ENCODE data around the gene PCDHA2. TPM values are rescaled to one million over a fixed set of nuclear protein-coding genes. Genes with fewer than 3 reads are reported as not detected.
"Not testable (repeated sequence)": the region's sequence is repeated elsewhere in the genome, so short reads cannot be mapped to it uniquely, and the experiment has no call there.

PCDHA2 gene
- polyA plus RNA-seq, 3 donors, result 0.03 to 0.09 TPM; not detected in 1

DNA sequence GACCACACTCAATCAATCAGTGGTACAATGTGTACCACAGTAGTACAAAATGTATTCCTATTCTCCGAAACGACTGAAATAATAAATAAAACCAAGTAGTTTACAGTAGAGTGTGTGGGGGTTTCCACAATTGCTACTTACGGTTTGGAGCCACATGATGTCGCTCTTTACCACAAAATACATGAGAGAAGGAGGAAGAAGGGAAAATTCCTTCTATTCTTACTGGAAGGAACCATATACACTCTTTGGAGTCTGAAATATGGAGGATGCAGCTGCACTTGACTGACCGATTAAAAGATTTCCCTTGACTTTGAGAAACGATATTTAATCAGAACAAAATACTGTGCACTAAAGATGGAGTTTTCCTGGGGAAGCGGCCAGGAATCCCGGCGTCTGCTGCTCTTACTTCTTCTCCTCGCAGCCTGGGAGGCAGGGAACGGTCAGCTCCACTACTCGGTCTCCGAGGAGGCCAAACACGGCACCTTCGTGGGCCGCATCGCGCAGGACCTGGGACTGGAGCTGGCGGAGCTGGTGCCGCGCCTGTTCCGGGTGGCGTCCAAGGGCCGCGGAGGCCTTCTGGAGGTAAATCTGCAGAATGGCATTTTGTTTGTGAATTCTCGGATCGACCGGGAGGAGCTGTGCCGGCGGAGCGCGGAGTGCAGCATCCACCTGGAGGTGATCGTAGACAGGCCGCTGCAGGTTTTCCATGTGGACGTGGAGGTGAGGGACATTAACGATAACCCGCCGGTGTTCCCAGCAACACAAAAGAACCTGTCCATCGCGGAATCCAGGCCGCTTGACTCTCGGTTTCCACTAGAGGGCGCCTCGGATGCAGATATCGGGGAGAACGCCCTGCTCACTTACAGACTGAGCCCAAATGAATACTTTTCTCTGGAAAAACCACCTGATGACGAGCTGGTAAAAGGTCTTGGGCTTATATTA lies 12.5 kb downstream of the PCDHA2 start, which contains the start of gene PCDHA4:
TSS of gene PCDHA4 (plus strand) at position 235 of the 942 bp plus-strand sequence.
- H3K27ac ChIP-seq (ENCODE audit: low read depth, low read length), result no peak within 1 kb of the TSS
- WGBS, 3 donors, result 12 to 19% (median 16%) methylated on average over 33 to 37 of the region's 47 CpGs

- not testable (repeated sequence) for H3K27ac ChIP-seq (ENCODE audit: low read depth, low read length)
- 58 to 59% (median 58%) methylated on average over 62 of the region's 62 CpGs for WGBS, 3 donors
Observed at GRCh38 chr5:140808241-140808888, 13.7 kb downstream of the PCDHA2 start.

DNA sequence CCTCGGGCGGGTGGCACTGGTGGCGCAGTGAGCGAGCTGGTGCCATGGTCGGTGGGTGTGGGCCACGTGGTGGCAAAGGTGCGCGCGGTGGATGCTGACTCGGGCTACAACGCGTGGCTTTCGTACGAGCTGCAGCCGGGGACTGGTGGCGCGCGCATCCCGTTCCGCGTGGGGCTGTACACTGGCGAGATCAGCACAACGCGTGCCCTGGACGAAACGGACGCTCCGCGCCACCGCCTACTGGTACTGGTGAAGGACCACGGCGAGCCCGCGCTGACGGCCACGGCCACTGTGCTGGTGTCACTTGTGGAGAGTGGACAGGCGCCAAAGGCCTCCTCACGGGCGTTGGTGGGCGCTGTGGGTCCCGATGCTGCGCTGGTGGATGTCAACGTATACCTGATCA lies 14.2 kb downstream of the PCDHA2 start:
- H3K27ac ChIP-seq (ENCODE audit: low read depth, low read length), result no peak overlapping the region
- 63 to 68% (median 66%) methylated on average over 42 to 43 of the region's 43 CpGs for WGBS, 3 donors

DNA sequence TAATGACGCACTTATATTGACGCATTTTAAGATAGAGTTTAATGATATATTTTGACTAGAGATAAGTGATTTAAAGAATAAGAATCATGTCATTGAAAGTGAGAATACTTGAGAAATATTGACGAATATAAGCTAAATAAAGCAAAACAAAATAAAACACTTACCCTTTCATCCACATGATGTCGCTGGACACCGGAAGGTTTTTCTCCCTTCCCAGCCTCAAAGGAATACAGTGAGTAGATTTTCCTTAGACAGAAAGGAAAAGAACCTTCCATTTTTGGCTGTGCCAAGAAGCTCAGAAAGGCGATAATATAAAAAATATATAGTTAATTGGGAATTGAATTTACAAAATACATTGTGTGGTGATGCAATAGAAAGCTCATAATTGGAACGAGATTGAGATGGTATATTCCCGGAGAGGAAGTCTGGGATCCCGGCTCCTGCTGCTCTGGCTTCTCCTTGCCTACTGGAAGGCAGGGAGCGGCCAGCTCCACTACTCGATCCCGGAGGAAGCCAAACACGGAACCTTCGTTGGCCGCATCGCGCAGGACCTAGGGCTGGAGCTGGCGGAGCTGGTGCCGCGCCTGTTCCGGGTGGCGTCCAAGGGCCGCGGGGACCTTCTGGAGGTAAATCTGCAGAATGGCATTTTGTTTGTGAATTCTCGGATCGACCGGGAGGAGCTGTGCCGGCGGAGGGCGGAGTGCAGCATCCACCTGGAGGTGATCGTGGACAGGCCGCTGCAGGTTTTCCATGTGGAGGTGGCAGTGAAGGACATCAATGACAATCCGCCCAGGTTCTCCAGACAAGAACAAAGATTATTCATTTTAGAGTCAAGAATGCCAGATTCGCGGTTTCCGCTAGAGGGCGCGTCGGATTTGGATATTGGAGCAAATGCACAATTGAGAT lies 27.0 kb downstream of the PCDHA2 start, which contains the start of gene PCDHA5:
TSS of gene PCDHA5 (plus strand) at position 239 of the 906 bp plus-strand sequence.
- 24 to 26% (median 26%) methylated on average over 39 of the region's 39 CpGs for WGBS, 3 donors
- H3K27ac ChIP-seq (ENCODE audit: low read depth, low read length), result no peak within 1 kb of the TSS

DNA sequence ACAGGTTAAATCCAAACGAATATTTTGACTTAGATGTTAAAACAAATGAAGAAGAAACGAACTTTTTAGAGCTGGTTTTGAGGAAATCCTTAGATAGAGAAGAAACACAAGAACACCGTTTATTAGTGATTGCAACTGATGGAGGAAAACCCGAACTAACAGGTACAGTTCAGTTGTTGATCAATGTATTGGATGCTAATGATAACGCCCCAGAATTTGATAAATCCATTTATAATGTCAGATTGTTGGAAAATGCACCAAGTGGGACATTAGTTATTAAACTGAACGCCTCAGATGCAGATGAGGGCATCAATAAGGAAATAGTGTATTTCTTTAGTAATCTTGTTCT lies 27.6 kb downstream of the PCDHA2 start:
- WGBS, 3 donors, result 23 to 29% (median 26%) methylated on average over 6 of the region's 6 CpGs
- no peak overlapping the region for H3K27ac ChIP-seq (ENCODE audit: low read depth, low read length)

- H3K27ac ChIP-seq (ENCODE audit: low read depth, low read length), result not testable (repeated sequence)
- 48 to 53% (median 48%) methylated on average over 40 to 48 of the region's 48 CpGs for WGBS, 3 donors
Observed at GRCh38 chr5:140822969-140823368, 28.3 kb downstream of the PCDHA2 start.

DNA sequence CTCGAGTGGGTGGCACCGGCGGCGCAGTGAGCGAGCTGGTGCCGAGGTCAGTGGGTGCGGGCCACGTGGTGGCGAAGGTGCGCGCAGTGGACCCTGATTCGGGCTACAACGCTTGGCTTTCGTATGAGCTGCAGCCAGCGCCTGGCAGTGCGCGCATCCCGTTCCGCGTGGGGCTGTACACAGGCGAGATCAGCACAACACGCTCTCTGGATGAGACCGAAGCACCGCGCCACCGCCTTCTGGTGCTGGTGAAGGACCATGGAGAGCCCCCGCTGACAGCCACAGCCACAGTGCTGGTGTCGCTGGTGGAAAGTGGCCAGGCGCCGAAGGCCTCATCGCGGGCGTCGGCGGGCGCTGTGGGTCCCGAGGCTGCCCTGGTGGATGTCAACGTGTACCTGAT lies 28.8 kb downstream of the PCDHA2 start:
- no peak overlapping the region for H3K27ac ChIP-seq (ENCODE audit: low read depth, low read length)
- WGBS, 3 donors, result 49 to 54% (median 53%) methylated on average over 38 of the region's 38 CpGs

- no peak within 1 kb of the TSS for H3K27ac ChIP-seq (ENCODE audit: low read depth, low read length)
- WGBS, 3 donors, result 14 to 16% (median 16%) methylated on average over 27 of the region's 27 CpGs
Observed at GRCh38 chr5:140827704-140828361, 33.2 kb downstream of the PCDHA2 start, which contains the start of gene PCDHA6. PCDHA6 (plus strand) TSS chr5:140827960; CDS start chr5:140828092, 132 bp downstream.

DNA sequence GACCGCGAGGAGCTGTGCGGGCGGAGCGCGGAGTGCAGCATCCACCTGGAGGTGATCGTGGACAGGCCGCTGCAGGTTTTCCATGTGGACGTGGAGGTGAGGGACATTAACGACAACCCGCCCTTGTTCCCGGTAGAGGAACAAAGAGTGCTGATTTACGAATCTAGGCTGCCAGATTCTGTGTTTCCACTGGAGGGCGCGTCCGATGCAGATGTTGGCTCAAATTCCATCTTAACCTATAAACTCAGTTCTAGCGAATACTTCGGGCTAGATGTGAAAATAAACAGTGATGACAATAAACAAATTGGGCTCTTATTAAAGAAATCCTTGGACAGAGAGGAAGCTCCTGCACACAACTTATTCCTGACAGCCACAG lies 33.7 kb downstream of the PCDHA2 start:
- 15 to 20% (median 15%) methylated on average over 18 of the region's 18 CpGs for WGBS, 3 donors
- no peak overlapping the region for H3K27ac ChIP-seq (ENCODE audit: low read depth, low read length)

DNA sequence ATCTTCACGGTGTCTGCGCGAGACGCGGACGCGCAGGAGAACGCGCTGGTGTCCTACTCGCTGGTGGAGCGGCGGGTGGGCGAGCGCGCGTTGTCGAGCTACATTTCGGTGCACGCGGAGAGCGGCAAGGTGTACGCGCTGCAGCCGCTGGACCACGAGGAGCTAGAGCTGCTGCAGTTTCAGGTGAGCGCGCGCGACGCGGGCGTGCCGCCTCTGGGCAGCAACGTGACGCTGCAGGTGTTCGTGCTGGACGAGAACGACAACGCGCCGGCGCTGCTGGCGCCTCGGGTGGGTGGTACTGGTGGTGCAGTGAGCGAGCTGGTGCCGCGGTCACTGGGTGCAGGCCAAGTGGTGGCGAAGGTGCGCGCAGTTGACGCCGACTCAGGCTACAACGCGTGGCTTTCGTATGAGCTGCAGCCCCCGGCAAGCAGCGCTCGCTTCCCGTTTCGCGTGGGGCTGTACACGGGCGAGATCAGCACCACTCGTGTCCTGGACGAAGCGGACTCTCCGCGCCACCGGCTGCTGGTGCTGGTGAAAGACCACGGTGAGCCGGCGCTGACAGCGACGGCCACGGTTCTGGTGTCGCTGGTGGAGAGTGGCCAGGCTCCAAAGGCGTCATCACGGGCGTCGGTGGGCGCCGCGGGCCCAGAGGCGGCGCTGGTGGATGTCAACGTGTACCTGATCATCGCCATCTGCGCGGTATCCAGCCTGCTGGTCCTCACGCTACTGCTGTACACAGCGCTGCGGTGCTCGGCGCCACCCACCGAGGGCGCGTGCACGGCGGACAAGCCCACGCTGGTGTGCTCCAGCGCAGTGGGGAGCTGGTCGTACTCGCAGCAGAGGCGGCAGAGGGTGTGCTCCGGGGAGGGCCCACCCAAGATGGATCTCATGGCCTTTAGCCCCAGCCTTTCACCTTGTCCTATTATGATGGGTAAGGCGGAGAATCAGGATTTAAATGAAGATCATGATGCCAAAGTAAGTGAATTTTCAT lies 35.2 kb downstream of the PCDHA2 start:
- WGBS, 3 donors, result 37 to 44% (median 40%) methylated on average over 104 to 106 of the region's 106 CpGs

DNA sequence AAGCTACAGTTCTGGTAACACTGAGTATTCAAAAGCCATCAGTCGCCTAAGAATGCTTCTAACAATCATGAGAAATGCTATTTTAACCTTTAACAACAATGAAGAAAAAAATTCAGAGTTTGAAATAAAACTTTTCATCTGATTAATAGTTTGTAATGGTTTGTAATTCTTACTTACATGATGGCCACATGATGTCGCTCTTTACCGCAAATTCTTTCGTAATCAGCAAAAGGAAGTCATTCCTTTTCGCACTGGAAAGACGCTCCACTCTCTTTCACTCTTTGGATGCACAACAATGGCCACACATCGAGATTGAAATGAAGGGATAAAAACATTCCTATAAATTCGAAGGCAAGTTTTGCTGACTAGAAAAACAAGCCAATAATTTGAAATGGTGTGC lies 39.3 kb downstream of the PCDHA2 start, which contains the start of gene PCDHA7:
TSS of gene PCDHA7 (plus strand) at position 277 of the 400 bp plus-strand sequence. CDS start at position 392, 115 bp downstream.
- 8 to 11% (median 9%) methylated on average over 8 of the region's 8 CpGs for WGBS, 3 donors
- H3K27ac ChIP-seq (ENCODE audit: low read depth, low read length), result no peak within 1 kb of the TSS

More for the DNA sequence above, 35.2 kb downstream of the PCDHA2 start:
- H3K27ac ChIP-seq (ENCODE audit: low read depth, low read length), result not testable (repeated sequence)

DNA sequence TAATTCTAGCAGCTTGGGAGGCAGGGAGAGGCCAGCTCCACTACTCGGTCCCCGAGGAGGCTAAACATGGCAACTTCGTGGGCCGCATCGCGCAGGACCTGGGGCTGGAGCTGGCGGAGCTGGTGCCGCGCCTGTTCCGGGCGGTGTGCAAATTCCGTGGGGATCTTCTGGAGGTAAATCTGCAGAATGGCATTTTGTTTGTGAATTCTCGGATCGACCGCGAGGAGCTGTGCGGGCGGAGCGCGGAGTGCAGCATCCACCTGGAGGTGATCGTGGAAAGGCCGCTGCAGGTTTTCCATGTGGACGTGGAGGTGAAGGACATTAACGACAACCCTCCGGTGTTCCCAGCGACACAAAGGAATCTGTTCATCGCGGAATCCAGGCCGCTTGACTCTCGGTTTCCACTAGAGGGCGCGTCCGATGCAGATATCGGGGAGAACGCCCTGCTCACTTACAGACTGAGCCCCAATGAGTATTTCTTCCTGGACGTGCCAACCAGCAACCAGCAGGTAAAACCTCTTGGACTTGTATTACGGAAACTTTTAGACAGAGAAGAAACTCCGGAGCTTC lies 39.9 kb downstream of the PCDHA2 start:
- H3K27ac ChIP-seq (ENCODE audit: low read depth, low read length), result not testable (repeated sequence)
- WGBS, 3 donors, result 18 to 20% (median 18%) methylated on average over 23 to 26 of the region's 38 CpGs

DNA sequence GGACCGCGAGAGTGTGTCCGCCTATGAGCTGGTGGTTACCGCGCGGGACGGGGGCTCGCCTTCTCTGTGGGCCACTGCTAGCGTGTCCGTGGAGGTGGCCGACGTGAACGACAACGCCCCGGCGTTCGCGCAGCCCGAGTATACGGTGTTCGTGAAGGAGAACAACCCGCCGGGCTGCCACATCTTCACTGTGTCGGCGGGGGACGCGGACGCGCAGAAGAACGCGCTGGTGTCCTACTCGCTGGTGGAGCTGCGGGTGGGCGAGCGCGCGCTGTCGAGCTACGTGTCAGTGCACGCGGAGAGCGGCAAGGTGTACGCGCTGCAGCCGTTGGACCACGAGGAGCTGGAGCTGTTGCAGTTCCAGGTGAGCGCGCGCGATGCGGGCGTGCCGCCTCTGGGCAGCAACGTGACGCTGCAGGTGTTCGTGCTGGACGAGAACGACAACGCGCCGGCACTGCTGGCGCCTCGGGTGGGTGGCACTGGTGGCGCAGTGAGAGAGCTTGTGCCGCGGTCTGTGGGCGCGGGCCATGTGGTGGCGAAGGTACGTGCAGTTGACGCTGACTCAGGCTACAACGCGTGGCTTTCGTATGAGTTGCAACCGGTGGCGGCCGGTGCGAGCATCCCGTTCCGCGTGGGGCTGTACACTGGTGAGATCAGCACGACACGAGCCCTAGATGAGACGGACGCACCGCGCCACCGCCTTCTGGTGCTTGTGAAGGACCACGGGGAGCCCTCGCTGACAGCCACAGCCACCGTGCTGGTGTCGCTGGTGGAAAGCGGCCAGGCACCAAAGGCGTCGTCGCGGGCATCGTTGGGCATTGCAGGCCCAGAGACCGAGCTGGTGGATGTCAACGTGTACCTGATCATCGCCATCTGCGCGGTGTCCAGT lies 41.2 kb downstream of the PCDHA2 start:
- WGBS, 3 donors, result 35 to 41% (median 41%) methylated on average over 94 to 103 of the region's 103 CpGs
- no peak overlapping the region for H3K27ac ChIP-seq (ENCODE audit: low read depth, low read length)

DNA sequence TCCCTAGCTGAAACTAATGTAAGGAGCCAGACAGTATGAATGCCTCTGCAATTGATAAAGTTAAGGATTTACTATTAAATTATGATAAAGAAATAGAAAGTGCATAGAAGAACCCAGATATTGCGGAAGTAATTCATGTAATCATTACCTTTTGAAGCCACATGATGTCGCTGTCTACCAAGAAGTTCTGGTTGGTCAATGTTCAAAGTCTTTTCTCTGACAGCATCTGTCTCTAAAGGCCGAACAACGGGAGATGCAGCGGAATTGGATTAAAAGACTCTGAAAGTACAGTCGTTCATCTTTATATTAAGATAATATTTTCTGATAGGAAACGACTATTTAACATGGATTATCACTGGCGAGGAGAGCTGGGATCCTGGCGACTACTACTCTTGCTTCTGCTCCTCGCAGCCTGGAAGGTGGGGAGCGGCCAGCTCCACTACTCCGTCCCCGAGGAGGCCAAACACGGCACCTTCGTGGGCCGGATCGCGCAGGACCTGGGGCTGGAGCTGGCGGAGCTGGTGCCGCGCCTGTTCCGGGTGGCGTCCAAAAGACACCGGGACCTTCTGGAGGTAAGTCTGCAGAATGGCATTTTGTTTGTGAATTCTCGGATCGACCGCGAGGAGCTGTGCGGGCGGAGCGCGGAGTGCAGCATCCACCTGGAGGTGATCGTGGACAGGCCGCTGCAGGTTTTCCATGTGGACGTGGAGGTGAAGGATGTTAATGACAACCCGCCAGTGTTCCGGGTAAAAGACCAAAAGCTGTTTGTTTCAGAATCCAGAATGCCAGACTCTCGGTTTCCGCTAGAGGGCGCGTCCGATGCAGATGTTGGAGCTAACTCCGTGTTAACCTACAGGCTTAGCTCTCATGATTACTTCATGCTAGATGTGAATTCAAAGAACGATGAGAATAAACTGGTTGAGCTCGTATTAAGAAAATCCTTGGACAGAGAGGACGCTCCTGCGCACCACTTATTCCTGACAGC lies 46.6 kb downstream of the PCDHA2 start, which contains the start of gene PCDHA8:
TSS of gene PCDHA8 (plus strand) at position 210 of the 985 bp plus-strand sequence. CDS start at position 345, 135 bp downstream.
- 15 to 22% (median 21%) methylated on average over 42 to 47 of the region's 47 CpGs for WGBS, 3 donors
- no peak within 1 kb of the TSS for H3K27ac ChIP-seq (ENCODE audit: low read depth, low read length)

Measured in adipose tissue (tissue), 3 donors.